KBM-7 (cell line): ENCODE measurements around the gene PRAMEF12.
"Not testable (repeated sequence)": the region's sequence is repeated elsewhere in the genome, so short reads cannot be mapped to it uniquely, and the experiment has no call there.

Experiments used
- DNase-seq: peaks from one replicate; pipeline ENCODE4 v3.0.0-alpha.2; 2015
- in situ Hi-C: fragments of 300-500 bp; cut with MboI; formaldehyde crosslinking; loops from 2 replicates; pipeline ENCODE4 v1.14.3; 2020; ENCODE audit warnings: low sequenced_read_pairs, low pct_unique_long_range_greater_than_20kb, mixed read lengths

Gene PRAMEF12

DNA sequence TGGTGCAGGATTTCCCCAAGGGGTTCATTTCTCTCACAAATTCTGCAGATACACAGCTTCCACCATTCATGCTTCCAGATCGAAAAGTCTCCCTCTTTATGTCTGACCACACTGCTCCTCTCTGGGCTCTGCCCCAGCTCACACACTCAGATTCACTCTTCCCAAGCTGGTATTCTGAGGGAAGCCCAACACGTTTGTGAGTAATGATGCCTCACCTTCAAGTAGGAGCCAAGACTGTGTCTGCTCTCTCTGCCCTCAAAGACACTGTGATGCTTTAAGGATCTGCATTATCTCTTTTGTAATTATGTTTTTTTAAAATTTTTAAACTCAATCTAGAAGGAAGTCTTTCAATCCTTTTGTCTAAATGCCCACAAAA, 37.9 kb downstream of the PRAMEF12 start:
- no peak for DNase-seq
- in situ Hi-C loops: no loop called here

DNA sequence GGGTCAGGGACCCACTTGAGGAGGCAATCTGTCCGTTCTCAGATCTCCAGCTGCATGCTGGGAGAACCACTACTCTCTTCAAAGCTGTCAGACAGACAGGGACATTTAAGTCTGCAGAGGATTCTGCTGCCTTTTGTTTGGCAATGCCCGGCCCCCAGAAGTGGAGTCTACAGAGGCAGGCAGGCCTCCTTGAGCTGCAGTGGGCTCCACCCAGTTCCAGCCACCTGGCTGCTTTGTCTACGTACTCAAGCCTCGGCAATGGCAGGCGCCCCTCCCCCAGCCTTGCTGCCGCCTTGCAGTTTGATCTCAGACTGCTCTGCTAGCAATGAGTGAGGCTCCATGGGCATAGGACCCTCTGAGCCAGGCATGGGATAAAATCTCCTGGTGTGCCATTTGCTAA, 45.5 kb downstream of the PRAMEF12 start:
- DNase-seq, in situ Hi-C loops: not testable (repeated sequence)
